K562 (cell line): ENCODE data around the gene SNX1. TPM values are rescaled to one million over a fixed set of nuclear protein-coding genes. Genes with fewer than 3 reads are reported as not detected.
A peak's percentile ranks its signal among the peaks of the same experiment; 100 is the strongest.

Experiments used
- ARID1B ChIP-seq: fragments of 450-650 bp; IDR thresholded peaks from 2 replicates; pipeline ENCODE4 v1.6.1; 2016; ENCODE audit warnings: antibody characterized with exemption, mild to moderate bottlenecking, inconsistent platforms
- CEBPG ChIP-seq, 3 experiments: fragments of 200-800 bp in 1 of 3; sonication (Bioruptor generic) in 1 of 3; sonication (generic) in 1 of 3; formaldehyde crosslinking in 1 of 3; IDR thresholded peaks in 2 of 3; conservative IDR thresholded peaks in 1 of 3; 2 replicates each; pipeline versions ENCODE4 v1.6.1 to v1.8.0; 2016 to 2022; ENCODE audit warnings: missing compliant biosample characterization in 2 of 3, missing genetic modification characterization in 2 of 3, mild to moderate bottlenecking in 1 of 3, missing genetic modification reagents in 1 of 3
- CUX1 ChIP-seq: fragments of 200-800 bp; sonication (Bioruptor generic); IDR thresholded peaks from 2 replicates; pipeline ENCODE4 v1.6.1; 2016; ENCODE audit warnings: missing genetic modification characterization, missing compliant biosample characterization
- ELF1 ChIP-seq: fragments of 200-800 bp; sonication (Bioruptor generic); IDR thresholded peaks from 2 replicates; pipeline ENCODE4 v1.6.1; 2016; ENCODE audit warnings: missing genetic modification characterization, missing compliant biosample characterization
- ELF2 ChIP-seq: fragments of 250-450 bp; sonication (Bioruptor Pico); IDR thresholded peaks from 2 replicates; pipeline ENCODE4 v1.5.0; 2021; ENCODE audit warnings: mild to moderate bottlenecking
- GABPA ChIP-seq: fragments of 200-800 bp; sonication (Bioruptor generic); conservative IDR thresholded peaks from 2 replicates; pipeline ENCODE4 v1.6.1; 2016; ENCODE audit warnings: low read depth, missing genetic modification characterization, missing compliant biosample characterization
- GTF3C2 ChIP-seq: IDR thresholded peaks from 3 replicates; pipeline ENCODE4 v1.6.1; 2011; ENCODE audit warnings: borderline replicate concordance, mild to moderate bottlenecking, moderate library complexity; ENCODE audit not compliant: insufficient read length; ENCODE audit errors: extremely low read depth
- MBD2 ChIP-seq: sonication (generic); IDR thresholded peaks from 2 replicates; pipeline ENCODE4 v1.6.1; 2016; ENCODE audit warnings: low read depth, borderline replicate concordance
- MED1 ChIP-seq: sonication (generic); formaldehyde crosslinking; IDR thresholded peaks from 2 replicates; pipeline ENCODE4 v1.8.1; 2023; ENCODE audit warnings: missing genetic modification reagents, borderline replicate concordance
- RBM34 ChIP-seq: fragments of 200-400 bp; formaldehyde crosslinking; IDR thresholded peaks from 2 replicates; pipeline ENCODE4 v1.6.1; 2018; ENCODE audit warnings: low read length, borderline replicate concordance; ENCODE audit not compliant: insufficient read depth
- SRF ChIP-seq, 2 experiments: fragments of 250-450, 450-650 bp in 1 of 2; sonication (Bioruptor Pico) in 1 of 2; sonication (generic) in 1 of 2; formaldehyde crosslinking; IDR thresholded peaks; 2 replicates each; pipeline versions ENCODE4 v1.5.0 to v1.5.1; 2020 to 2022; ENCODE audit warnings: mild to moderate bottlenecking in 1 of 2, missing genetic modification reagents in 1 of 2
- SUPT5H ChIP-seq: fragments of 450-650 bp; IDR thresholded peaks from 2 replicates; pipeline ENCODE4 v1.6.1; 2016
- UBTF ChIP-seq, 2 experiments: IDR thresholded peaks; 2 replicates each; pipeline ENCODE4 v1.6.1; 2012; ENCODE audit warnings: improper control_type of control experiment in 2 of 2, low read depth in 2 of 2, low read length in 2 of 2, borderline replicate concordance in 1 of 2
- ZNF232 ChIP-seq: sonication (generic); formaldehyde crosslinking; IDR thresholded peaks from 2 replicates; pipeline ENCODE4 v1.8.0; 2022; ENCODE audit warnings: mild to moderate bottlenecking, missing genetic modification reagents
- ZNF384 ChIP-seq: IDR thresholded peaks from 2 replicates; pipeline ENCODE4 v1.6.1; 2012; ENCODE audit warnings: low read depth, low read length, improper control_type of control experiment
- polyA plus RNA-seq, 8 experiments: library from polyadenylated mRNA; depleted of rRNA in 4 of 8; stranded (reverse) in 5 of 8; unstranded in 3 of 8; fragments of >200 nt; fragmentation: Nextera tagmentation in 2 of 8; fragmentation: Illumina TruSeq in 1 of 8; extraction: Ambion mirVana in 2 of 8; extraction: Trizol in 1 of 8; gene quantifications; 2 replicates each; pipeline versions ENCODE4 v1.2.1 to v1.2.3, GENCODE V29; 2011 to 2014; ENCODE audit warnings: inconsistent platforms in 1 of 8, missing spikeins in 1 of 8
- total RNA-seq, 7 experiments: library from RNA; depleted of rRNA in 6 of 7; stranded (reverse); fragments of >200 nt in 6 of 7; fragmentation: Illumina TruSeq in 2 of 7; extraction: Trizol in 2 of 7; gene quantifications; 2 replicates each; pipeline versions ENCODE4 v1.2.1 to v1.2.3, GENCODE V29; 2011 to 2021; ENCODE audit warnings: low replicate concordance in 1 of 7

The SNX1 gene
- total and polyA plus RNA-seq, 9 of the 15 experiments (the other 6 are each of a cell fraction or from before 2014, with no cell fraction given) = 11.0 to 105 (median 59.9) TPM

GRCh38 chr15:64153480-64154367, 57.9 kb downstream of the SNX1 start (continued):
- TF ChIP-seq GABPA (no peak), SRF (CRISPR knock-in tag; IDR thresholded peaks at IDR 0.05) (no peak), ZNF232 (no peak), MBD2 (no peak), CUX1 (no peak), MED1 (CRISPR knock-in tag) (no peak), ELF2 (peak; percentile 79; the same call in 1 of the 2 replicates), GTF3C2 (no peak), UBTF (IDR thresholded peaks at IDR 0.05; ENCODE audit: borderline replicate concordance in 1 of 2, low read depth in 2 of 2, low read length in 2 of 2) (no peak), ELF1 (no peak), RBM34 (no peak), SUPT5H (peak; percentile 75), ARID1B (no peak), ZNF384 (no peak), CEBPG (CRISPR knock-in tag; IDR thresholded peaks at IDR 0.05) (no peak), CEBPG (tag; conservative IDR thresholded peaks at IDR 0.05 in 1 of 2, IDR thresholded peaks at IDR 0.05 in 1 of 2) (no peak)
